HG03103 (cell line): ENCODE results near the gene ALG1L2.
"Not testable (repeated sequence)": the region's sequence is repeated elsewhere in the genome, so short reads cannot be mapped to it uniquely, and the experiment has no call there.

ENCODE experiments used
- ATAC-seq: cut with Tn5 transposase; IDR thresholded peaks from one replicate; pipeline ENCODE4 v1.9.1; 2021; ENCODE audit warnings: low read depth; ENCODE audit not compliant: unreplicated experiment

ALG1L2 gene

DNA sequence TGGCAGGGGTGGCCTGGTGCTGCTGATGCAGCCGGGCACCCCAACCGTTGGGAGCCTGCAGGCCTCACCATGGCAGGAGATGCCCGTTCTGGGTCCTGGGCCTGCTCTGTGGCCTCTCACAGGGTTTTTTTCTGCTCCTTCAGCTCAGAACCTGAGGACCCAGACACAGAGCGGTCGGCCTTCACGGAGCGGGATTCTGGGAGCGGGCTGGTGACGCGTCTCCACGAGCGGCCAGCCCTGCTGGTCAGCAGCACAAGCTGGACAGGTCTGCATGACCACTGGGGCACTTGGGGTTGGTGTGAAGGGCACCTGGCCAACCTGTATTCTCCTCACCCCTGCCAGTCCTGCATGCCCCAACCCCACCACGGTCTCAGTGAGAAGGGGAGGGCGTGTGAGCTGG, 10.3 kb downstream of the ALG1L2 start:
- no peak for ATAC-seq

DNA sequence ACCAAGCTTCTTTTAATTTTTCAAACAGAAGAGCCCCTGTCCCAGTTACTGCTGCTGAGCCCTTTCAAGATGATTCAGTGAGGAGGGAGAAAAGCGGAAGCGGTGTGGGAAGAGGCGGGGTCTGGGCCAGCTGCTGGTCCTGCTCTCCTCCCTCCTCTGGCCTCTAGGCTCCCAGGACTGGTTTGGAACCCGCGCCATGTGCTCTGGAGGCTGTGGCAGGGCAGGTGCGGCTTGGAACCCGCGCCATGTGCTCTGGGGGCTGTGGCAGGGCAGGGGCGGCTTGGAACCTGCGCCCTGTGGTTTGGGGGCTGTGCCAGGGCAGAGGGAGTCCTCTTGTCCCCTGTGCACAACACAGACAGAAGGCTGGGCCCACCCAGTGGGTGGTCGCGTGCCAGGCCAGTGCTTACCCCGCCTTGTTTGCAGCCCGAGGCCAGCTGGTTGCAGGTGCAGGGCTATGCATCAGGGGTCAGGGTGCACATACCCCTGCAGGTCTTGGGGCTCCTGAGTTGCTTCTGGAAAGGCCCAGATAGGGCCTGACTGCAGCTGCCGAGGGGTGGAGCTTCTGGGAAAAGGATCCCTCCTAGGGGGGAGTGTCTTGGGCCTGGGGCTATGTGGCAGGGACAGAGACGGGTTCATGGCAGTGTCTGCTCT, 12.2 kb downstream of the ALG1L2 start:
- no peak for ATAC-seq

DNA sequence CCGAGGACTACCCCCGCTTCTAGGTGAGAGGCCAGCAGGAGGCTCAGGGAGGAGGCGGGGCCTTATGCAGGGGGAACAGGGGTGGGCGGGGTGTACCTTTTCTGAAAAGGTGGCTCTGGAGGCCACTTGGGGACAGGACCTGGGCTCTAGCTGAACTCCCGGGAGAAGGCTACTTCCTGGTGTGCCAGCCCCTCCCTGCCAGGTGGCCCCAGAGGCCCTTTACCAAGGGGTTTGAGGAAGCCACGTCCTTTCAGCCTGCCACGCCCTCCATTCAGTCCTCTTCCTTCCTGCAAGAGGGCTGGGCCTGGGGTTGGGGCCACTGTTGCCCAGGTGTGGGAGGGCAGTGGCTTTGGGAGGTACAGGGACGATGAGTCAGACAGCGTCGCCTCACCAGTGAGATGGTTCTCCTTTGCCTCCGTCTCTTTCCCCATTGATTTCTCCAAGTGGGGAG, 12.9 kb downstream of the ALG1L2 start:
- ATAC-seq: not testable (repeated sequence)

DNA sequence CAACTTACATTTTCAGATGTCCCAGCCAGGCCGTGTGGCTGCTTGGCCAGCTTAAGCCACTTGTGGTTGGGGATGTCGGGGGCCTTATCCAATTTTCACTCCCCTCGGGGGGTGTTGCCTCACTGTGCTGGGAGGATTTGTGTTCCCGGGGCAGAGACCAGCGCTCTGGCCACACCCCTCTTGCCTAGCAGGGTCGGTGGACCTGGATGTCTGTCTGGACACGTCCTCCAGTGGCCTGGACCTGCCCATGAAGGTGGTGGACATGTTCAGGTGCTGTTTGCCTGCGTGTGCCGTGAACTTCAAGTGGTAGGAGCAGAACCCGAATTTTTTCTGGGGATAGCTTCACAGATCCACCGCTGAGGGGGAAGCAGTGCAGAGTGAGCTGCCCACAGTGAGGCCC, 14.2 kb downstream of the ALG1L2 start:
- not testable (repeated sequence) for ATAC-seq

DNA sequence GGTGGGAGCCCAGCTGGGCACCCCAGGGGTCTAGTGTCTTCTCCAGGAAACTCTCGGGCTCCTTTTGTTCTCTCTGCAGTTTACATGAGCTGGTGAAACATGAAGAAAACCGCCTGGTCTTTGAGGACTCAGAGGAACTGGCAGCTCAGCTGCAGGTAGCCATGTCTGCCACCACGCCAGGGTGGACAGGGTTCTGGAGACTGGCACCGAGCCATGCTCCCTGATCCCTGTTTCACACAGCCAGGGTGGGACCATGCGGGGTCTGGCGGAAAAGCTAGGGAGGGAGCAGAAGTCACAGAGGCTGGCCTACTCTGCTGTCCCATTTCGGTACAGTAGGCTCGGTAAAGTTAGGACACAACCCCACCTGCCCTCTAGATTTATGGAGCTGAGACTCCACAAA, 15.5 kb downstream of the ALG1L2 start:
- ATAC-seq: not testable (repeated sequence)

DNA sequence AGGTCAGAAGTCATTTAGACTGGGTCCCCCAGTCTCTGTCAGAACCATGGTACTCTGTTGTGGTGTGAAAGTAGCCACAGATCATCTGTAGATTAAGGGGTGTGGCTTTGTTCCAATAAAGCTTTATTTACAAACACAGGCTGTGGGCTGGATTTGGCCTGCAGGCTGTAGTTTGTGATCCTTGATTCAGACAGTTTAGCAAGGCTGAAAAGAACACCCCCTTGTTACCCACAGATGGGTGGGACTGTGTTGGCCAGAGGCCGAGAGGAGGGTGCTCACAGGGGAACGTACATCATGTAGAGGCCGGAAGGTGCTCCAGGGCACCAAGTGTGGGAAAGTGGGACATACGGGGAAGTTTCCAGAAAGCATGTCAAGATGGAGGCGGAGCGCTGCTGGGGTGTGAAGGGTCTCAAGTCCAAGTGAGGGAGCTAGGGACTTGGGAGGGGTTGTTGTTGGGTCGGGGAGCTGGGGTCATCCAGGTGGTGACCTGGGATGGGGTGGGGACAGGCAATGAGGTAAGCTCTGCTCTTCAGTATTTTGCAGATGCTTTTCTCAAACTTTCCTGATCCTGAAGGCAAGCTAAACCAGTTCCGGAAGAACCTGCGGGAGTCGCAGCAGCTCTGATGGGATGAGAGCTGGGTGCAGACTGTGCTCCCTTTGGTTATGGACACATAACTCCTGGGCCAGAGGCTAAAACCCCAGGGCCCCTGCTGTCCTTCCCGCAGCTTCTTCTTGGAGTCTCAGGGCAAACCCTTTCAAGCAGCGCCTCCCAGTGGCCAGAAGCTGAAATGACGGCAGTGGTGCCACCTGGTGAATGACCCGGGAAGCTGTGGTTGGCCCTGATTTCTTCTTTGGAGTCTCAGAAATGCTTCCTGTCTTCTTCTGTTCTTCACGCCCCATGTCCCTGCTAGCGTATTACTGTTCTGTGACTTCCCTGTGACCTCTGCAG, 16.3 kb downstream of the ALG1L2 start:
- not testable (repeated sequence) for ATAC-seq

DNA sequence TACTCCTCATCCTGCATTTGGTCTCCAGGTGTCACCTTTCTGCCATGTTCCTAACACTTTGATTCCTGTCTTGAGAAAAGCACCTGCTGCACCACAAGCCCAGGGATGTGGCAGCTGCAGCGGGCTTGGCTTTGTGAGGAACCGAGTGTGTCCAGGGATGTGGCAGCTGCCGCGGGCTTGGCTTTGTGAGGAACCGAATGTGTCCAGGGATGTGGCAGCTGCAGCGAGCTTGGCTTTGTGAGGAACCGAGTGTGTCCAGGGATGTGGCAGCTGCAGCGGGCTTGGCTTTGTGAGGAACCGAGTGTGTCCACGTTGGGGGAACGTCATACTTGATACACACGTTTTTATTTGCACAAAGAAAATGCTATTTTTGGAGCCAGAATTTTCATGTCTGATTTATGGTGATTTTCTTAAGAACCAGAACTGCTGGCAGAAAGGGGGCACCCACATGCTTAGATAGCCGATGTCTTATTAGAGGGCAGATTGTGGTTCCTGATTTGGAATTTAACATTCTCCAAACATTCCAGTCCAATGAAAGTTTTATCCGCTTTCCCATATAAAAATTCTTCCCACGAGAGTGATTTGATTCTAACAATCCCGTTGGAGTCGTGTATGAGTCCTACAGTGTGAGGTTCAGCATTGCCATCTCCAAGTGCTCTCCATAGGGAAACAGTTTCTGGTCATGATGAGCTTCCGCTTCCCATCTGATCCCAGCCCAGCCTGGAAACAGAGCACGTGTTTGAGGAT, 17.2 kb downstream of the ALG1L2 start:
- not testable (repeated sequence) for ATAC-seq

DNA sequence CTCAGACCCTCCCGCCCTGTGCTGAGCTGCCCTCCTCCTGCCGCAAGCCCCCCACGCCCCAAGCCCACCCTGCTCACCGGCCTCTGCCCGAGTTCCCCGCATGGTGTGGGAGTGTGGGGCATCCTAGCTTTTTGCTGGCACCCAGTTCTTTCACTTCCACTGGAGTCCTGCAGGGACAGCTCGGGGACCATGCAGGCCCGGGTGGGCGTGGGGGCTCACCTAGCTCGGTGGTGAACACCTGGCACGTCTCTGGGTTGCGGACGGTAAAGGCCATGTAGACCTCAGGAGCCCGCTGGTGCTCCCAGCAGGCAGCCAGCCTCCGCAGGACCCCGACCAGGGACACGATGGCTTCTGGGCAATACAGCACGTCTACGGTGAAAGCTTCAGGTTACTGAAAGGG, 20.9 kb downstream of the ALG1L2 start:
- ATAC-seq: not testable (repeated sequence)

DNA sequence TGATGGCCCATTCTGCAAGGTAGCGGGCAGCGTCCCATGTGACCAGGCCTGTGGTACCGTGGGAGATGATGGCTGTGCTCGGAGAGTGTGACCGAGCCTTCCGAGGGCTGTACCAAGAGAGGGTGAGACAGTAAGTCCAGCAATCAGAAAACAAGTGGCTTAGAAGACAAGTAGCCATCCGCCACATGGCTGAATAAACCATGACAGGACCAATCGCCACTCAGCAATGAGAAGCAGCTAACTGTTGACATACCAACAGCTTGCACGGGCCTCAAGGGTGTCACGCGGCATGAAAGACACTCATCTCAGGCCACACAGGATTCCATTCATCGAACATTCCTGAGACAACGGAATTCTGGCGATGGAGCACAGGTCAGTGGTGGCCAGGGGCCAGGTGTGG, 22.6 kb downstream of the ALG1L2 start:
- not testable (repeated sequence) for ATAC-seq

DNA sequence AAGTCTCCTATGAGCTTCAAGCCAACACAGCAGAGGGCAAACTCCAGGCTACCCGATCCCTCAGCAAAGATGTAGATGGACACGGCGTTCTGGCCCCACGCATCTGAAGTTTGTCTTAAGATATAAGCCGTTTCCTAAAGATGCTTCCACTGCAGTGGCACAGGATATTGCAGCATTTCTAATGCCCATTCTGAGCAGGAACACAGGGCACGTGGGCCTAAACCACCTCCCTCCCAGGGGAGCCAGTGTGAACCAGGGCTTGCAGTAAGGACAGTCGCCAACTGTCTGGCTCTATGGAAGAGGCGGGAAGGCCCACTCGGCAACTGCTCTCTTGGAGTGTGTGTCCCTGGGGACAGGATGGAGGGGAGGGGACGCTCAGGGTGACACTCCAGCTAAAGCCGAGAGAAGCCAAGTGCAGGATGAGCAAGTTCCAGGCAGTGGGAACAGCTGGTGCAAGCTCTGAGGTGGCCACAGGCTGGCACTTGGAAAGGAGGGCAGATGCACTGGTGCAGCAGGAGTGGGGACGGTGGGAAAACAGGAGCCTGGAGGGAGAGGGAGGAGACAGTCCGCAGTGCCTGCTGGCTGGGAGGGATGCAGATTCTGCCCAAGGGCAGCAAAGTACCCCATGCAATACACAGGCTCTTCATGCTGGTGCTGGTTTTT, 25.8 kb downstream of the ALG1L2 start:
- not testable (repeated sequence) for ATAC-seq

DNA sequence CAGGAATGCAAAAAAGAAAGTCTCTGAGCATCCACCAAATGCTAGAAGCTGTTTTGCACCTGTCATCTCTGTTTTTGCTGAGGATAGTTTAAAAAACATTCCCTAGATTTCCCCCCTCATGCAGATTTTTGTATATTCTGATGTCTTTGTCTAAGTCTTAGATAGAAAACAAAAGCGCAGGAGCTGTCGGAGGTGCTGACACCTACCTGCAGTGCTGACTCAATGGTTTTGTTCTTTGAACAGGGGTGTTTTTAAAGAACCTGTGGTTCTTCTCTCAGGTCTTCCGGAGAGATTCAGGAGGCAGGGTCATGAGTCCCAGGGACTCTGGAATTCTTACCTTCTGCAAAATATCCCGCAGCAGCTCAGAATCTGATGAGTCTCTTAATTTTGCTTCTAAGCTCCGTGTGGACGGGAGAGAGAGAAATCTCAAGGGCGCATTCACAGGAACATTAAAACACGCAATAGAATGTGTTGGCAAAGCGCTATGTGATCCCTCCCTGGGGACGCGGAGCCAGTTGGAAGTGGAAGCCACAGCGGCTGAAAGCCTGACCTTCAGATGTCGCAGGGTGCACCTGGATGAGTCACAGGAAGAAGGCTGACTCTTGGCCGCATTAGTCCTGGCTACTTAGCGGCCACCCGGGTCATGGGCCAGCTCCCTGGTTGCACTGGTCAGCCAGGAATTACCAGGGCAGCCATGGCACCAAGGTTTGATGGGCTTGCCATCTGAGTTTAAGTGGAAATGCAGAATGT, 27.4 kb downstream of the ALG1L2 start:
- not testable (repeated sequence) for ATAC-seq

DNA sequence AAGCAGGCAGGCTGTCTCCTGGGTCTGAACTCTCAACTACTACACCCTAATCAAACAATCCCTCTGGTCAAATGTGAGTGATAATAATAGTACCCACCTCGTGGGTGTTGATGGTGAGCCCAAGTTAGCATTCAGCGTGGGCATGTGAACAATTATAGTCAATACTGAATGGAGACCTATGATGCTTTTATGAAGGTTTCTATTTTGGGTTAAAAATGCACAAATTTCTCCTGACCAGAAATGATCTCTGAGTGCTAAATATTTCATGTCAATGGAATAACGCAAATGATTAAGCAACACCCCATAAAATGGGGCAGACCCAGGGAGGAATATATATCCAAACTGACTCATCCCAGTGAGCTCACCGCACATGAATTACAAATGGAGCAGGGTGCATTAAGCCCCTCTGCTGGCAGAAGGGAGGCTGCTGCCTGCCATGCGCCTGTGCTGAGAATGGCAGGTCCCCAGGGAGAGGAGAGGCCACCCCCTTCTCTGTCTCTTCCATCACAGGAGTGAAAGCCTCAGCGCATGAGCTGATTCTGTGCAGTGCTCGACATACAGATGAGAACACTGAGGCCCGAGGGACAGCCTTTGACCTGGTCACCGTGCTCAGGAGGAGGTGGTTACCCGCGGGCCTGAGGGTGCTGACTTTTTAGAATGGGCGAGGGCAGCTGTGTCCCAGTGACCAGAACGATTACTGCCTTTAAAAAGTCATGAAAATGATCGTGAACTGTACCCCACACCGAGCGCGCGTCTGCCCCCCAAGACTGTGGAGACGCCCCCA, 28.9 kb downstream of the ALG1L2 start:
- not testable (repeated sequence) for ATAC-seq

DNA sequence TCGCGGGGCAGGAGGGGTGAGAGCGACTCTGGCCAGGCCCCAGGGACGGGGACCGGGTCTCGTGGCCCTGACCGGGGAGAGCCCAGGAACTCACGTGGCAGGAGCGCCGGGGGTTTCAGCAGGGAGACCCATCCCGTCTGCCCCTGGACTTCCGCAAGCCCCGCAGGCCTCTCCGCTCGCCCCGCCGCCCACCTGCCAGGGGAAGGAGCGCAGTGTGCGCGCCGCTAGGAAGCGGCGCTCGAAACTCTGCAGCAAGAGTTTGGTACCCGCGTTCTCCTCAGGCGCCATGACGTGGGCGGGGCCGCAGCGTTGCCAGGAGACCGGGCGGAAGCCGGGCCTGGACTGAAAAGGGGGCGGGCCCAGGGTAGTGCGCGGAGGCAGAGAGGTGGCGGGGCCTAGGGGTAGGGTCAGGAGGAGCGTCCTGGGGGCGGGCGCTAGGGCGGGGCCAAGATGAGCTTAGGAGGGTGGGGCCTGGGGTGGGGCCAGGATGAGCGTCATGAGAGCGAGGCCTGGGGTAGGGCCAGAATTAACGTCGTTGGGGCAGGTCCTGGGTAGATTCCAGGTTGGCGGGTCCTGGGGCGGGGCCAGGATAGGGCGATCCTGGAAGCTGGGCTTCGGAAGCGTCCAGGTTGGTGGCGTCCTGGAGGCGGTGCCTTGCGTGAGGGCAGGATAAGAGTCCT, 29.7 kb downstream of the ALG1L2 start:
- peak; percentile 100 for ATAC-seq

DNA sequence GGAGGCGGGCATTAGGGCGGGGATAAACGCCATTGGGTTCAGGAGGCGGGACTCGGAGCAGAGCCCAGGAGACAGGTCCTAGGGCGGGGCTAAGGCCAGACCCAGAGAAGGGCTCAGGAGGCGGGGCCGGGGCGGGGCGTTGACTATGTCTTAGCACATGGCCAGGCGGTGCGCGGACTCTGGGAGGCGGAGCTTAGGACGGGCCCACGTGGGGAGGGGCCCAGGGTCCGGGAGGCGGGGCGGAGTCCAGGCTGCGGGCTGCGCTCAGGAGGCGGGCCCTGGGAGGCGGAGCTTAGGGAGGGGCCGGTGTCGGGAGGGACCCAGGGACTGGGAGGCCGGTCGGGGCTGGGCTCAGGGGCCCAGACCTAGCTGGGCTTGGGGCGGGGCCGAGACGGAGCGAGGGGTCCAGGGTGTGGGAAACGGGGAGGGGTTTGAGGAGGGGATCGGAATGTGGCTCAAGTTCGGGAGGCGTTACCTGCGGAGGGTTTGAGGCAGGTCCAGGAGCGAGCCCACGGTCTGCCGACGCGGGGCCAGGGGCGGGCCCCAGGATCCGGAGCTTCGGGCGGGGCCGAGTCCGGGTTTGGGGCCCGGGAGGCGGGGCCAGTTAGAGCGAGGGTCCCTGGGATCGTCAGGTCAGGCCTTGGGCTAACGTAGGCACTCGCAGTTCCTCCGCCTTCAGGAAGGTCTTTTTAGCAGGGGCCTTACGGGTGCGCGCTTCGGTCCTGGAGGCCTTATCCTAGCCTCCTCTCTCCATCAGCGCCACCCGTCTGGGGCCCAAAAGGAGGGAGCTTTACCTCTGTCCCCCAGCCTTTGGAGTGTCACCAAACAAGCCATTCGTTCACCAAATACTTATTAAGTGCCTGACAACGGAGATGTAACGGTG, 30.5 kb downstream of the ALG1L2 start:
- ATAC-seq: peak; percentile 28

DNA sequence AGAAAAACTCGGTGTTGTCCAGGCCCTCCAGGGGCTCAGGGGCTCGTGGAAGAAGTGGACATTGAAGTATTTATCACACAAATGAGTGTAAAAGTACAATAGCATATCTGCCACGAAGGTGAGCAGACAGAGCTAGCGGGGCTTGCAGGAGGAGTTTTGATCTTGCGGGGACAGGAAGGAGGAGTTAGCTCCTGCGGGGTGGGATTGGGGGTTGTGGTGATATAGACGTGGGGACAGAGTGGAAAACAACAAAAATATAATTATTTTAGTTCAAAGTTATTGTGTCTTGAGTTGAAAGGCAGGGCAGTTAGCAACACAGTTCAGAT, 31.1 kb downstream of the ALG1L2 start:
- not testable (repeated sequence) for ATAC-seq

DNA sequence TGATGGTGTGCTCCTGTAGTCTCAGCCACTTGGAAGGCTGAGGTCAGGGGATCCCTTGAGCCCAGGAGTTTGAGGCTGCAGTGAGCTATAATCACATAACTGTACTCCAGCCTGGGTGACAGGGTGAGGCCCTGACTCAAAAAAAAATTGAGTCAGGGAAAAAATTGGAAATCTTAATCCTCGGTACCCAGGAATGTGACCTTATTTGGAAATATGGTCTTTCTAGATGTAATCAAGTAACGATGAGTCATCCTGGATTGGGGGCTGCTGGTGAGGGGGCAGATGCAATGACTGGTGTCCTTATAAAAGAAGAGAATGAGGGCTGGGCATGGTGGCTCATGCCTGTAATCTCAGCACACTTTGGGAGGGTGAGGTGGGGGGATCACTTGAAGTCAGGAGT, 33.8 kb downstream of the ALG1L2 start:
- not testable (repeated sequence) for ATAC-seq

DNA sequence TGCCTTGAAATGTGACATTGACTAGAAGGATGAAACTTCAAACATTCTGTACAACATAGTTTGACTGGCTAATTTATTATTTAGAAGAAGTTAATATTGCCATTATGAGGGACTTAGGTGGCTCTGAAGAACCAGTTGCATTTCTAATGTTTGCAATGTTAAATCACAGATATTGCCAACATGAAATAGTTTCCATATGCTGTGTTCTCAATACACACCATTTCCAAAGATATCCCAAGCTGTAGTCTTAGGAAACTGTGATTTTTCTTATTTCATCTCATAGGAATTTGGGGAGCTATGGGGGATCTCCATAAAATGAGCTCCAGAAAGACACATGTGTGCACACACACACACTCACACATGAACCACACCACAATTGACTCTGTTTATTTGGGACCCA, 36.3 kb downstream of the ALG1L2 start:
- ATAC-seq: no peak

DNA sequence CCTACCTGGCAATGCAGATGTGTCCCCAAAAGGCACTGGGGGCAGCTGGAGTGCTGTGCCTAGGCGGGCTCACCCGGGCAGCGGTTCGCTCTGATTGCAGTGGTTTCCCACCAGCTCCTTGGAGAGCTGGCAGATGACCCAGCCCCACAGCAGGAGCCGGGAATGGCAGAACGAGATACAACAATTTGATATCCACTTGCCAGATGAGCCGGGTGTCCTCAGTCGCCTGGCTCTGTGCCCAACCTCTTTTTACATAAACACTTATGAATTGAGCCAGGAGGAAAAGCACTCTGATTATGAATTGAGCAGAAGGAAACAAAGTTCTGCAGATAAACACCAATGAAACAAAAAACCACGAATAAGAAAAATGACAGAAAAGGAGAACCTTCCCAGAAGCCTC, 38.2 kb downstream of the ALG1L2 start:
- ATAC-seq: not testable (repeated sequence)
